Measurements from ENCODE around the gene SLC2A6.

Gene SLC2A6, protein sequence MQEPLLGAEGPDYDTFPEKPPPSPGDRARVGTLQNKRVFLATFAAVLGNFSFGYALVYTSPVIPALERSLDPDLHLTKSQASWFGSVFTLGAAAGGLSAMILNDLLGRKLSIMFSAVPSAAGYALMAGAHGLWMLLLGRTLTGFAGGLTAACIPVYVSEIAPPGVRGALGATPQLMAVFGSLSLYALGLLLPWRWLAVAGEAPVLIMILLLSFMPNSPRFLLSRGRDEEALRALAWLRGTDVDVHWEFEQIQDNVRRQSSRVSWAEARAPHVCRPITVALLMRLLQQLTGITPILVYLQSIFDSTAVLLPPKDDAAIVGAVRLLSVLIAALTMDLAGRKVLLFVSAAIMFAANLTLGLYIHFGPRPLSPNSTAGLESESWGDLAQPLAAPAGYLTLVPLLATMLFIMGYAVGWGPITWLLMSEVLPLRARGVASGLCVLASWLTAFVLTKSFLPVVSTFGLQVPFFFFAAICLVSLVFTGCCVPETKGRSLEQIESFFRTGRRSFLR

DNA sequence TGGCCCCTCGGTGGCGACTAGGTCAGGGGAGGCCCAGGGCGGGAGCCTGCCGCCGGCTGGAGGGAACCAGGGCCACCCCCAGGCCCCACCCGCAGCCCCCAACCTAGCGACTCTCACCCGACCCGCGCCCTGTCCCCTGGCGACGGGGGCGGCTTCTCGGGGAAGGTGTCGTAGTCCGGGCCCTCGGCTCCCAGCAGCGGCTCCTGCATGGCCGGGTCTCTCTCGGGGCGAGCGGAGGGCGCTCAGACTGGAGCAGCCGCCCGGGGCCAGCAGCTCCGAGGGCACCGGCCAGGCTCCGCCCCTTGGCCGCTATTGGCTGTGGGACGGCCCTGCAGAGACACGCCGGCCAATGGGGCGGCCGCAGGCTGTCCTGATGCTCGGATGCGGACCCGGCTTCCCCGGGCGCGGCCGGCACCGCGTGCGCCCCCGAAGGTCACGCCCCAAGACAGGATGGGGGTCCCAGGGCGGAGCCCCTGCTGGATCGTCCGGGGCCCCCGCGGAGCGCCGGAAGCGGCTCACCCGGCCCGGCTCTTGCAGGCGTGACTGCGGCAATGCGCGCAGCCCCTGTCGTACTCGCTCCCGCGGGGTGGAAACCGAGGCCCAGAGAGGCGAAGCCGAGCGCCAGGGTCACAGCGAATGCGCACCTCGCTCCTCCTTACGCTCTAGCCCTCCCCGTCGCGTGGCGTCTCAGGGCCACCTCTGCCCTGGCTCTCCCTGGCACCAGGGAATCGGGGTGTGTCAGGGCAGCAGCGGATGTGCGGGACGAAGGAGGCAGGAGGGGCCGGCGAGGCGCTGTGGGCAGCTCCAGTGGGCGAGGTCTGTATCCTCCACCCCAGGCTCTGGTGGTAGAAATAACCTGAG, at the start of gene SLC2A6:
TSS of gene SLC2A6 (minus strand) at position 249 of the 861 bp plus-strand sequence. CDS start at position 209, 40 bp downstream.
- peak; percentile 57 to 75 (median 59) for DNase-seq (ENCODE audit: low read depth in 2 of 3, low spot score in 1 of 3)

DNA sequence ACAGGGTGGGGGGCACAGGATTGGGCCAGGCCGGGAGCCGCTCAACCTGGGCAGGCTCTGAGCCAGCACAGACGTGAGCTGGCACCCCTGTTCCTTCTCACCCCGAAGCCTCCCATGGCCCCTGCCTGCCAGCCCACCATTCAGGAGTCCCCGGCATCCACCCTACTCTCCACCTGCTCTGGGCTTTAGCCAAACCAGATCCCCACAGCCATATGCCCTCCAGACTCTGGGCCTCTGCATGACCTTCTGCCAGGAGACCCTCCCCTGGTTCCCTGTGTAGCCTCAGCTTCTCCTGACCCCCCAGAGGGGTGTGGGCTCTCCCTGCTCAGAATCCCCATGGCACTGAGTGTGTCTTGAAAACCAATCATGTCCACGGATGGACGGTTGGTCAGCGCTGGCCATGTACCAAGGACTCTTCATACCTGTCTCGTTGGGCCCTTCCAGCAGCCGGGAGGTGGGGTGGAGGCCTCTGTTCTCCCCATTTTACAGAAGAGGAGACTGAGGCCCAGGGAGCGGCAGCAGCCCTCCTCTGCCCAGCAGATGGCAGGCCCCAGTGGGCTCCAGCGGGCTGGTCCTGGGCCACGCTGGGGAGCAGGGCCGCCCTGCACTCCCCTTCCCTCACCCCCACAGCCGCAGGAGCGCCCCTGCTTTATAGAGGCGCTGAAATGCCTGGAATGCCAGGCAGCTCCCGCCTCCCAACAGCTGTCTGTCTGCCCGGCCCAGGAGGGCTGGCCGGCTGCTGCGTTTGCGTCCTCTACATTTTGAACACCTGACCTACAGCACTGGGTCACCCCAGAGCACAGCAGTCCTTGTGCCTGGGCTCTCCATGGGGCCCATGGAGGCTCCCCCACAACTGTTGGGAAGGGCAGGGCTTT, 49.3 kb upstream of the SLC2A6 start:
- DNase-seq (ENCODE audit: low read depth in 2 of 3, low spot score in 1 of 3): no peak

DNA sequence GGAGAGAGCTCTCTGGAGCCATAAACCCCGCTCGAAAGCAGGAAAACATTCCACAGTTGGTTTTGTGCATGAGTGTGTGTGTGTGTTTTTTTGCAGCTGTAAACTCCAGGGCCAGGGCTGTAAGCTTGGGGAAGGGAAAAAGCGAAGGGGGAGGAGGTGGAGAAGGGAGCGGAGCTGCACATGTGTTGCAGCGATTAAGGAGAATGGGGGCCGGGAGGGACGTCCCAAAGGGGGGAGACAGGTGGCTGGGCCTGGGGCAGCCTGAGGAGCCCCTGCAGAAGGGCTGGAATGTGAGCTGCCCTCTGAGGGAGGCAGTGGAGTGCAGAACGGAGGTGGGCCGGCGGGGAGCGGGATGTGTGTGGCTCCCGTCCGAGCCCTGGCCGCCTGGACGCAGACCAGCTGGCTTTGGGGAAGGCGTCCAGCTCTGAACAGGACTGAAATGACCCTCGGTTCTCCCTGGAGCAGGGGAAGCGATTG, 48.6 kb upstream of the SLC2A6 start:
- DNase-seq (ENCODE audit: low read depth in 2 of 3, low spot score in 1 of 3): no peak

DNA sequence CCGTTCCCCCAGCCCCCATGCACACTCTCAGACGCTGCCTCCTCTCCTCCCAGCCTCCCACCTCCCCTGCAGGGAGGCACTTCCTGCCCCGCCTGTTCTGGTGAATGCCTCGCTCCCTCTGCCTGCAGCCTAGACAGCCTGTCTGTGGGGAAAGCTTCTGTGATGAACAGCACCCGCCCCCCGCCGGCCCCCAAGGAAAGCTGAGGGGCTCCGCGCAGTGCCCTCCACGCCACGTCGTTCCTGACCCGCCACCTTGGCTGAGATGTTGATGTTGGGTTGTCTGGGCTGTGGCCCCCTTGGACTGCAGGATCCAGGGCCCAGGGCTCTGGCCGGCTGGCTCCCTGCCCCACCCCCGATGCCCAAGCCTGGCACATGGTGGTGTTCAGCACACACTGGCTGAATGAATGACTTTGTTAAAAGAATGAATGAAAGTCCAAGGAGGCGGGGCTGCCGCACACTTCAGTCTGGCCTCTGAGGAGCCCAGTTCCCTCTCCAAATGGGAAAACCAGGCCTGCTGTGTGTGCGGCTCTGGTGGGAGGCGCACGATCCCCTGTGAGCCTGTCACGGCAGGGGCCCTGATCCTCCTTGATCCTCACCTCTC, 47.9 kb upstream of the SLC2A6 start:
- DNase-seq (ENCODE audit: low read depth in 2 of 3, low spot score in 1 of 3): no peak

DNA sequence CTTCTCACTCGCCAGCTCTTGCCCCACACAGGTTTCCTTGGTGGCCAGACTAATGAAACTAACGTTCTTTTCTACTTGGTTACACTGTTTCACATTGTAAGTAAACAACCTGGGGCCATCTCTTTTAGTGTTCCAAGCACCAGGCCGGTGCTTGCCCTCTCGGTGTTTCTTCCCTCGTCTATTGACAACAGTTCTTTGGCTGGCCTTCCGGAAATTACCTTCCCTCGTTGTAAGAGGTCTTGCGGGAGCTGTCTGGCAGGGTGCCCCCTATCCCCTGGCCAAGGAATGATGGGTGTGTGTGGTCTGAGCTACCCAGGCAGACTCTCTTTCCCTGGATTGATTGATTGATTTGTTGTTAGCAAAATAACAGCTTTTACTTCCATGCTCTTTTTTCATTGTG, 46.8 kb upstream of the SLC2A6 start:
- no peak for DNase-seq (ENCODE audit: low read depth in 2 of 3, low spot score in 1 of 3)

DNA sequence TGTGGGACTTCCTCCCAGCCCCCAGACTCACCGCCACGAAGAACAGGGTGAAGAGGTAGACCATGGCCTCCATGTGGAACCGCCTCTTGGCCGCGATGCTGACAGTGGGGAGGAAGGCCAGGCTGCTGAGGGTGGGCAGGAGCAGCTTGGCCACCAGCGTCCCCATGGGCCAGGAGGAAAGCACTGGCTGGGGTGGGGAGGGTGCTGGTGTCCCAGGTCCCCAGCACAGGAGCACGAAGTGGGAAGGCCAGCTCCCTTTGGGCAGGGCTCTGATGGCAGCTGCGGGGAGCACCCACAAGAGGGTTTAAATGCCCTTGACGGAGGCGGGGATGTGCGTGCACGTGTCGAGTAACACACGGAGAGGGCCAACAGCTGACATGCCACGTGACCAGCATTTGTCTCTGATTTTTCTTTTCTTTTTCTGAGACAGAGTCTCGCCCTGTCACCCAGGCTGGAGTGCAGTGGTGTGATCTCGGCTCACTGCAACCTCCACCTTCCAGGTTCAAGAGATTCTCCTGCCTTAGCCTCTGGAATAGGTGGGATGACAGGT, 45.9 kb upstream of the SLC2A6 start, which contains the start of gene MYMK:
TSS of gene MYMK (minus strand) at position 281 of the 550 bp plus-strand sequence. CDS start at position 166, 115 bp downstream.
- DNase-seq (ENCODE audit: low read depth in 2 of 3, low spot score in 1 of 3): no peak

DNA sequence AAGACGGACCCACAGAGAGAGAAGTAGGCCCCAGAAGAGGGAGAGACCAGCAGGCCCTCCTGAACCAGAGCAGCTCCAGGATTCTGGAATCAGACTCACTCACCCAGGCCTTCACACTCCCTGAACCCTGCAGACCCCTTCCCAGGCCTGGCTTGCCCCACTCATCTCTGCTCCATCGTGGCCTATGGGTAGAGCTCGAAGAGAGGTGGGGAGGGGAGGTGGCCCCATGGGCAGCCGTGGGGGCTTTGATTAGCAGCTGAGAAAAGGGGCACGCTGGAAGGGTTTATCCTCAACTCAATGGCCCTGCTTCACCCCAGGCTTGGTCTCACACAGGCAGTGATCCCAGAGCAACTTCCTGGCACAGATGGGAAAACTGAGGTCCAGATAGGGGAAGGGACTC, 45.2 kb upstream of the SLC2A6 start:
- DNase-seq (ENCODE audit: low read depth in 2 of 3, low spot score in 1 of 3): no peak

DNA sequence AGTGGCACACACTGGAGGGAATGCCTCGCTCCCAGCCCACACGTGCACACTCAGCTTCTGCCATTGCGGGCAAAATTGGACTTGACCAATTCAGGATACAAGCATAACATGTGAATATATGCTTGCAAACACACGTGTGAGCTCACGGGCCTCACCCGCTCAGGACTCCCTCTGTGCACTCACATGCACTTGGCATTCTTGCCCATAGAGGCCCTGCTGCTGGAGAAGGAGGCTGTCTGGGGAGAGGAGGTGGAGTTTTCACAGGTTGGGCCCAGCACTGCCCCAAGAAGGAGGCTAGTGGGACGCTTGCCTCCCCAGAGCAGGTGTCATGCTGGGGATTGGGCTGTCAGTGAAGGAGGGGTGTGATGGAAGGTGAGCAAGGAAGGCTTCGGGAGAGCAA, 44.2 kb upstream of the SLC2A6 start:
- no peak for DNase-seq (ENCODE audit: low read depth in 2 of 3, low spot score in 1 of 3)

DNA sequence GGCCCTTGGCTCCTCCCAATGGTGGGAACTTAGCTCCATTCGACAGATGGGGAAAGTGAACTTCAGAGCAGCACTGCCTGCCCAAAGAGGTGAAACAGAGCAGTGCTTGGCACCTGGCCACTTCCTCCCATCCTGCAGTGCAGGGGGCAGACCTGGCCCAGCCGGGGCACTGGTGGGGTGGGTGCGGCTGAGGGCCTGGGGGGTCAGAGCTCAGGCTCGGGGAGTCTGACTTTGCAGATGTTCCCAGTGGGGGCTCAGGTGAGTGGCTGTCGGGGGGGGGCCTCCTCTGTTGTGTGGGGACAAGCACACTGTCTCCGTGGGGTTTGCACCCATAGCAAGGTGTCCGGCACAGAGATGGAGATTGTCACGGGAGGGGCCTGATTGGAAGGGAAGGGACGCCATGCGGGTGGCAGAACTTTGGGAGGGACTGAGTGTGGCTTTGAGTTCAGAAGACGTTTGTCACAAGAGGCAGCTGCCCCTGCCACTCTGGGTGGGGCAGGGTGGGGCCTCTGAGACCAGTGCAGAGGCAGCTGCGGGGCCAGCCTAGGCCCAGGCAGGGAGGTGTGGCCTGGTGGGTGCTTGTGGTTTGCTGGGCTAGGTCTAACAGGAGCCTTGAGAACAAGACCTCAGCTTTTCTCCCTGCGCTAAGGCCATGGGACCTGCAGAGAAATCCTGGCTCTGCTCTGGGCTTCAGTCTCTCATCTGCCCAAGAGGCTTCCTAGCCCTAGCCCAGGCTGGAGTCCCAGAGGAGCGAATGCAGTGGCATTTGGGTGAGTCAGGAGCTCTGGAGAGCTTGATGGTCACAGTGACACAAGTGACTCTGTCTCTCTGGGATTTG, 43.4 kb upstream of the SLC2A6 start:
- DNase-seq (ENCODE audit: low read depth in 2 of 3, low spot score in 1 of 3): no peak

DNA sequence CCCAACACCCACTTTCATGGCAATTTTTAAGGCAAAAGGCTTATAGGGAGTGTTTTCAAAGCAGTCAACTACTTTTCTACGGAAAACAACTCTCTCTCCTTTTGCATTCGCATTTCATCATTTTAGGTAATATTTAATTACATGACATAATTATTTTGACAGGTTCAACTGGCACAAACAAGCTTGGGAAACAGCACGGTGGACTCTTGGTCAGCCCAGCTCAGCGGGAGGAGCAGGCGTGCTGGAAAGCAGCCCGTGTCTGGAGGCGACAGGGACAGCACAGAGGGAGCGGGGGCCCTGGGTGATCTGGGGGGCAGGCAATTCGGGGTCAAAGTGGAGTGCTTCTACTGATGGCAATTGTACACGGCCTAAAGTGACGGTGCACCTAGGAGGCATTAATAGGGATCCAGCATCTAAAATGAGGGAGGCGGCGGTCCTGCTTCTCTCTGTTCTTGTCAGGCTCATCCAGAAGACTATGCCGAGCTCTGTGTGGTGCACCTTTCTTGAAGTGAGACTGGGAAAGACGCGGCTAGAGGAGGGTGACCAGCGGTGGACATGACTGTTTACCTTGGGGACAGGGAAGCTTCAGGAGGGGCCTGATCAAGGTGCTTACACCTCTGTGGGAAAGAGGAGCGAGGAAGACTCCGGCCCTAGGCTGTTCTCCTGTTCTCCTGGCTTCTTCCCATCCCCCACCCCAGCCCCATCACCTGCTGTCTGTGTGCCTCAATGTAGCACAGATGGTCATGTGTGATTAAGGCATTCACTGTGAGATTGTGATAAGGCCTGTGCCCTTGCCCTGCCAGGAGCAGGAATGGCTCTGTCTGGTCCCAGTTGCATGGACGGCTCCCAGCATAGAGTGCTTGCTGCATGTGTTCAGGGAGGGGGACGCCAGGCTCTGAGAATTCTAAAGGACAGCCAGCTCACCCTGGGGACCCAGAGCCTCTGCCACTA, 42.5 kb upstream of the SLC2A6 start:
- no peak for DNase-seq (ENCODE audit: low read depth in 2 of 3, low spot score in 1 of 3)

DNA sequence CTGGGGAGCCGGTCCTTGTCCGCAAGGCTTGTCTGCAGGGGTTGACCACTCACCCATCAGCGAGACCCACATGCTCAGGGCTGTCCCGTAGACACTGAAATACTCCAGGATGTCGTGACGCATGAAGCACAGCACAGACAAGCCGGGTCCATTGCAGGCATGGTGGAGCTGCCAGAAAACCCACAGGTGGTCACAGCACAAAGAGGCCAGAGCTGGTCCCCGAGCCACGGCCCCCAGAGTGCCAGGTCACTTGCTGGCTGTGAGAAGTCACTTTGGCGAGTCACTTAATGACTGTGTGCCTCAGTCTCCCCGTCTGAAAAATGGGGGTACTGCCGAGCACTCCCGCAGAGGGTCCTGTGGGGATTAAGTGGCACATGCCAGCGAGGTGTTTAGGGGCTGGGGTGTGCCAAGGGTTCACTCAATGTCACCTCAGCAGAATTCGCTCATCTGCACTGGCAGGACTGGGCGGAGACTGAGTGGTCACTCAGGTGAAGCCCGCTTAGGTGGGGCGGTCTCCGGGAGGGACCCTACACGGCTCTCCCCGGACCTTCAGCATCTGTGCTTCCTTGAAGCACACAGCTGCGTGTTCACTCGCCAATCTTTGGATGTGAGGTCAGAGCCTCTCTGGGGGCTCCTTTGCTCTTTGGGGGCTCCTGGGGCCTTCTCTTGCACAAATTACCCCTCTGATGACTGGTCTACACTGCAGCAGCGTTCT, 41.4 kb upstream of the SLC2A6 start:
- no peak for DNase-seq (ENCODE audit: low read depth in 2 of 3, low spot score in 1 of 3)

DNA sequence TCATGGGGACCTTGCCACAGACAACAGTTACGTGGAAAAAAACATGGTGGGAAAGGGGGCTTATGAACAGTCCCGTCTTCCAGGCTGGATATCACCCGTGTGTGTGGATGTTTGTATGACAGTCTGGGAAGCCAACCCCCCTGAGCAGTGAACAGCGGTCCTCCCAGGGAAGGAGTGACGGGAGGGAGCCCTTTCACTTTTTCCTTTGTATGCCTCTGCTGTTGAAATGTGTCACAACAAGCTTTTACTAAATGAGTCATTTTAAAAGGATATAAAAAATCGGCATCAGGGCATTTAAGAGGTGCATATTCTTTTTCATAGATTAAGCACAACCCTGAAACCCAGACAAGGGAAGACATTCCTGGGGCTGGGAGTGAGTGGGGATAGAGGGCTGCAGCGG, 40.8 kb upstream of the SLC2A6 start:
- no peak for DNase-seq (ENCODE audit: low read depth in 2 of 3, low spot score in 1 of 3)

DNA sequence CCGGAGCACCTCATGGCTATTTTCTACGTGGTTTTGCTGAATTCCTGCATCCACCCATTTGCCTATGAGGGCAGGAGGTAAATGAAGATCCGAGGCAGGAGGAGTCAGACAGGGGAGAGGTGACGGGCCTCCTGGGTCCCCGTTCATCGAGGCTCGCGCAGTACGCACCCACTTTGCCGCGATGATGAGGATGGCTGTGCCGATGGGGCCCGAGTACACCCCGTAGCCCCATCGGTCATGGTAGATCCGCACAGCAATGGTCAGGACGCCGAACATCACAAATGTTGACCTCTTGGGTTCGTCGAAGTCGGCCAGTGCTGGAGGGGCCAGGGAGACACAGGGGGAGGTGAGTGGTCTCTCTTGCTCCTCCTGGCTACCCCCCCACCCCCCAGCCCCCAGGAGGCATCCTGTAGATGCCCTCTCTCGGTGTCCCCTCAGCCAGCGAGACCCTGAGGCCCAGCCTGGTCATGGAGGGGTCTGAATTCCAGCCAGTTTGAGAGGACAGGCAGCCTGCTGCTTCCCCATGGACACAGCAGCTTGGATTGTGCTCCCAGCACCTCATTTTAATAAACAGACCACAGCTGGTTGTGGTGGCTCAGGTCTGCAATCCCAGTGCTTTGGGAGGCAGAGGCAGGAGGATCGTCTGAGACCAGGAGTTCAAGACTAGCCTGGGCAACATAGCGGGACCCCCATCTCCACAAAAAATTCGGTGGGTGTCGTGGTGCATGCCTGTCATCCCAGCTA, 40.0 kb upstream of the SLC2A6 start:
- no peak for DNase-seq (ENCODE audit: low read depth in 2 of 3, low spot score in 1 of 3)

DNA sequence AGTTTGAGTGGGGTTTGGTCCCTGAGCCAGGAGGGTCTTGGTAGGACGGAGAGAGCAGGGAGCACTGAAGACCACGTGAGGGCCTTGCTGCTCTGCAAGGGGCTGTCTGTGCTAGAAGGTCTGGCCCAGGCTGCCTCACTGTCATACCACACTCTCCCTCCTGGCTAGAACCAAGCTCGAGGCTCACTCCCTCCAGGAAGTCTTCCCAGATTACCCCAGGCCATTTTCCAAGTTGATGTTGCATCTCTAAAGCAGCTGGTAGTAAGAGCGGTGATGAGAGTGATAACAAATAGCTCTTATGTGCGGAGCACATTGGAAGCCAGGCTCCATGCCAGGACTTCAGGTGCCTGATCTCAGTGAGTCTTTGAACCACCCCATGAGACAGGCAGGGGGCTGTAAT, 39.3 kb upstream of the SLC2A6 start:
- DNase-seq (ENCODE audit: low read depth in 2 of 3, low spot score in 1 of 3): no peak

DNA sequence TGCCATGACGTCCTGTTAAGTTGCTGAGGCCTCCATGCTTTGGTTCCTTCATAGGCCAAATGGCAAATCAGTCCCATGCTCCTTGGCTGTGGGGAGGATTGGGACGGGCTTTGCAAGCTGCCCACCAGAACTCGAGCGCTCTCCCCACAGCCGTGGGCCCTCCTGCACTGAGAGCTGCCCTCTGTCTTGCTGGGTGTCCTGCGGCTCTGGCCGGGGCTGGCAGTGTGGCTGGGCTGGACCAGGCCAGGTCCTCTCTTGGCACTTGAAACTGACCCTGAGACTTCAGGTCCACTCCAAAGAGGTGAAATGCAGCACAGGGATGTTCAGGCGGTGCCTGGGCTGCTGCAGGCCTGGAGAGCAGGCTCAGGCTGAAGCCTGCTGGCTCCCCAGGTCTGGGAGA, 38.8 kb upstream of the SLC2A6 start:
- no peak for DNase-seq (ENCODE audit: low read depth in 2 of 3, low spot score in 1 of 3)

DNA sequence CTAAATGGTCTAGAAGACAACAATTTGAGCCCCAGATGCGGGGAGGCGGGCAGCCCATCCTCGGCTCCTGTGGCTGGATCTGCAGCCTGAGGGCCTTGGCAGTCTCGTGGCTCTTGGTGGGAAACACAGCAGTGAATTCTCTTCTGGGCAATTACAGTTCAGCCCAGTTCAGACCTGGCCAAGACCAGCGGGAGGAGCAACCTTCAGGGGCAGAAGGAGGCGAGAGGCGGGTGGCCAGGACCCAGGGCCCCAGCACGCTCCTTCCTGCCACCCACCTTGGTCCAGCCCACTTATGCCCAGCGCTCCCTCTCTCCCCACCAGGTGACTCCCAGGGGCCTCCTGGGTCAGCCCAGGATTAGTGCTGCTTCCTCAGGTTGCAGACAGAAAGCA, 38.1 kb upstream of the SLC2A6 start:
- no peak for DNase-seq (ENCODE audit: low read depth in 2 of 3, low spot score in 1 of 3)
